ENCODE results near the gene SKA2.

Gene SKA2

DNA sequence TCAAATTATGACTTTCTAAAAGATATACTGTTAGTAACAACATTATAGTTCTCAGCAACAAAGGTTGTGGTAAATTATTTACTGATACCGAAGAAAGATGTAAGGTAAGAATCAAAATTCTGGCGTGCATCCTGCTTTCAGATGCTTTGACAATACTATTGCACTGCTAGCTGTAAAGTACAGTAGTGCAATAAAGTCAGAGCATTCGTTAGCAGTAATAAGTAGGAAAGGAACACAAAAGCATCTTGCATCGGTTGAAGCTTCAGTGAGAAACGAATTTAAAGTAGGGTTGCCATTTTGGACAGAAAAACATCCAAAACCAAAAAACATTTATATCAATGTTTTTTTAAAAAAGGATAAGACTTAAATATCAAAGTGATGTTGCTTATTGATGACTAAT, 4.0 kb downstream of the SKA2 start:
- TF ChIP-seq, protein P1, sequence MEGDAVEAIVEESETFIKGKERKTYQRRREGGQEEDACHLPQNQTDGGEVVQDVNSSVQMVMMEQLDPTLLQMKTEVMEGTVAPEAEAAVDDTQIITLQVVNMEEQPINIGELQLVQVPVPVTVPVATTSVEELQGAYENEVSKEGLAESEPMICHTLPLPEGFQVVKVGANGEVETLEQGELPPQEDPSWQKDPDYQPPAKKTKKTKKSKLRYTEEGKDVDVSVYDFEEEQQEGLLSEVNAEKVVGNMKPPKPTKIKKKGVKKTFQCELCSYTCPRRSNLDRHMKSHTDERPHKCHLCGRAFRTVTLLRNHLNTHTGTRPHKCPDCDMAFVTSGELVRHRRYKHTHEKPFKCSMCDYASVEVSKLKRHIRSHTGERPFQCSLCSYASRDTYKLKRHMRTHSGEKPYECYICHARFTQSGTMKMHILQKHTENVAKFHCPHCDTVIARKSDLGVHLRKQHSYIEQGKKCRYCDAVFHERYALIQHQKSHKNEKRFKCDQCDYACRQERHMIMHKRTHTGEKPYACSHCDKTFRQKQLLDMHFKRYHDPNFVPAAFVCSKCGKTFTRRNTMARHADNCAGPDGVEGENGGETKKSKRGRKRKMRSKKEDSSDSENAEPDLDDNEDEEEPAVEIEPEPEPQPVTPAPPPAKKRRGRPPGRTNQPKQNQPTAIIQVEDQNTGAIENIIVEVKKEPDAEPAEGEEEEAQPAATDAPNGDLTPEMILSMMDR (IDR thresholded peaks at IDR 0.05) = no peak

DNA sequence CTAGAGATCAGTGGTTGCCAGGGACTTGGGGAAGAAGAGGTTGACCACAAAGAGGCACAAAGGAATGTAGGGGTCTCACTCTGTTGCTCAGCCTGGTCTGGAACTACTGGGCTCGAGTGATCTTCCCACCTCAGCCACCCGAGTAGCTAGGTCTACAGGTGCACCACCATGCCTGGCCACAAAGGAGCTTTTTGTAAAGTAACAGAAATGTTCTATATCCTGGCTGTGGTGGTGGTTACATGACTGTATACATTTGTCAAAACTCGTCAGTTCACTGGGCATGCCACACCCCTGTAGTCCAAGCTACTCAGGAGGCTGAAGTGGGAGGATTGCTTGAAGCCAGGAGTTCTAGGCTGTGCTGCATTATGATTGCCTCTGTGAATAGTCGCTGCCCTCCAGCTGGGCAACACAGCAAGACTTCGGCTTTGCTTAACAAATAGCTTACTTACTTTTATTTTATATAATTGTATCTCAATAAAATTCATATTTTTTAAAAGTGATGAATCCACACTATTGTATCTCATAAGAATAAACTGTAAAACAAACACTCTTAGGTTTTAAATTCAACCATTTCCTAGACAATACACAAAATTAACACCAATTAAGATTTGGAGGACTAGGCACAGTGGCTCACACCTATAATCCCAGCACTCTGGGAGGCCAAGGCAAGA, 5.0 kb downstream of the SKA2 start:
- no peak overlapping the region for H3K4me3 ChIP-seq
- no peaks in the 10 kb centered on the region for H3K36me3 ChIP-seq
- TF ChIP-seq, protein P1 (IDR thresholded peaks at IDR 0.05) = no peak
- H3K27ac ChIP-seq = no peak overlapping the region
- DNase-seq = no peak
- no peaks in the 10 kb centered on the region for H3K9me3 ChIP-seq
- H3K4me1 ChIP-seq = peaks cover 0 to 14% (median 0%) of the 10 kb centered on the region in 4 donors
- H3K27me3 ChIP-seq = no peaks in the 10 kb centered on the region
- intact Hi-C loops (cut with DNase I; ENCODE audit: low total_unique reads) = no loop called here

More for the DNA sequence above, 4.0 kb downstream of the SKA2 start:
- Histone ChIP-seq H3K4me1 (peaks cover 0 to 18% (median 4%) of the 10 kb centered on the region in 4 donors), H3K36me3 (no peaks in the 10 kb centered on the region), H3K27ac (no peak overlapping the region), H3K27me3 (no peaks in the 10 kb centered on the region), H3K4me3 (no peak overlapping the region), H3K9me3 (no peaks in the 10 kb centered on the region)
- no peak for DNase-seq
- intact Hi-C loops (cut with DNase I; ENCODE audit: low total_unique reads) = no loop called here

DNA sequence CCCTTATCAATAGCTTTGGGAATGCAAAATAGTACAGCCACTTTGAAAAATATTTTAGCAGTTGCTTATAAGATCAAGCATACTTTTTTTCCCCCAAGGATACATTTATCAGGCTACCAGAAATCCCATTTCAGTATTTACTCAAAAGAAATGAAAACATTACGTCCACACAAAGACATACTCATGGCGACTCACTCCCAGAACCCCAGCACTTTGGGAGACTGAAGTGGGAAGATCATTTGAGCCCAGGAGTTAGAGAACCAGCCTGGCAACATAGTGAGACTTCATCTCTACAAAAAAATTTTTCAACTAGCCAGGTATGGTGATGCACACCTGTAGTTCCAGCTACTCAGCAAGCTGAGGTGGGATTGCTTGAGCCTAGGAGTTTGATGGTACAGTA, 5.9 kb downstream of the SKA2 start:
- no peak for DNase-seq
- no peaks in the 10 kb centered on the region for H3K36me3 ChIP-seq
- H3K27me3 ChIP-seq = no peaks in the 10 kb centered on the region
- TF ChIP-seq, protein P1 (IDR thresholded peaks at IDR 0.05) = no peak
- peaks cover 0 to 14% (median 0%) of the 10 kb centered on the region in 4 donors for H3K4me1 ChIP-seq
- no peak overlapping the region for H3K27ac ChIP-seq
- intact Hi-C loops (cut with DNase I; ENCODE audit: low total_unique reads) = no loop called here
- no peaks in the 10 kb centered on the region for H3K9me3 ChIP-seq
- H3K4me3 ChIP-seq = no peak overlapping the region

DNA sequence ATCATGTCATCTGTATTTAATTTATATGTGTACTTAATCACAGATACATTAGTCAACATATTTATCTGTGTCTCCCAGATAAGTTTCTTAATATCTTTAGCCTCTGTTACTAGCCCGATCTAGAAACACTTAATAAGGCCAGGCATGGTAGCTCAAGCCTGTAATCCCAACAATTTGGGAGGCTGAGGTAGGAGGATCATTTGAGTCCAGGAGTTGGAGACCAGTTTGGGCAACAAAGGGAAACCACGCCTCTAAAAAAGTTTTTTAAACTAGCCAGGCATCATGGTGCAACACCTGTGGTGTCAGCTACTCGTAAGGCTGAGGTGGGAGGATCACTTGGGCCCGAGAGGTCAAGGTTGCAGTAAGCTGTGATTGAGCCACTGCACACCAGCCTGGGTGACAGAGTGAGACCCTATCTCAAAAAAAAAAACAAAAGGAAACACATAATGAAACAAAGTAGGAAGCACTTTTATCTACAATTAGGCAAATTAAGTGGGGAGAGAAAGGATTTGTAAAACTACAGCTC, 9.4 kb downstream of the SKA2 start:
- TF ChIP-seq, protein P1 (IDR thresholded peaks at IDR 0.05) = no peak
- no peaks in the 10 kb centered on the region for H3K9me3 ChIP-seq
- no peak overlapping the region for H3K27ac ChIP-seq
- H3K36me3 ChIP-seq = no peaks in the 10 kb centered on the region
- H3K27me3 ChIP-seq = no peaks in the 10 kb centered on the region
- no peaks in the 10 kb centered on the region for H3K4me1 ChIP-seq
- no peak overlapping the region for H3K4me3 ChIP-seq
- intact Hi-C loops (cut with DNase I; ENCODE audit: low total_unique reads) = no loop called here
- DNase-seq = no peak

DNA sequence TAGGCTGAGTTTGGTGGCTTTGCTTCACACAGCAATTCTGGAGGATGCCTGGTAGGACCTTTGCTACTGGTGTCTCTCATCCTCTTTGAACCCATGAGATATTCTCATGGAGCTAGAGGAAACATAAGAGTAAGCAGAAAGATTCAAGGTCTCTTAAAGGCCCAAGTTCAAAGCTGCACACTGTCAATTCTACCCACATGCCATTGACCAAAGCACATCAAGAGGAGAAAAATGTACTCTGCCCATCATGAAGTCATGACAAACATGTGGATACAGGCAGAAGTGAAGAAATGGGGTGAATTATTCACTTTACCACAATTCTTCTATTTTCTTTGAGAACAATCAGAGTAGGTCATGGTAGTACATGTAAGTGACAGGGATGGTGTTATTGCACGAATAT, 13.1 kb downstream of the SKA2 start:
- H3K27me3 ChIP-seq = no peaks in the 10 kb centered on the region
- no peaks in the 10 kb centered on the region for H3K36me3 ChIP-seq
- no peaks in the 10 kb centered on the region for H3K4me1 ChIP-seq
- no peak for DNase-seq
- no peak overlapping the region for H3K27ac ChIP-seq
- H3K9me3 ChIP-seq = no peaks in the 10 kb centered on the region
- TF ChIP-seq, protein P1 (IDR thresholded peaks at IDR 0.05) = no peak
- H3K4me3 ChIP-seq = no peak overlapping the region
- intact Hi-C loops (cut with DNase I; ENCODE audit: low total_unique reads) = no loop called here

All from tibial artery (tissue), 4 donors.